Left ventricle myocardium inferior (tissue), 1 donor: Measurements from ENCODE around the gene GGPS1. TPM values are rescaled to one million over a fixed set of nuclear protein-coding genes. Genes with fewer than 3 reads are reported as not detected.

Experiments used
- DNase-seq: peaks from one replicate; pipeline ENCODE4 v3.0.0-alpha.2; 2020
- H3K27ac ChIP-seq: fragments of 200-600 bp; replicated peaks from 2 replicates; pipeline ENCODE4 v1.8.0; 2021
- H3K27me3 ChIP-seq: fragments of 200-600 bp; 2 replicates; pipeline ENCODE4 v1.8.0; 2021; ENCODE audit warnings: low read depth
- H3K36me3 ChIP-seq: fragments of 200-600 bp; 2 replicates; pipeline ENCODE4 v1.8.0; 2021
- H3K4me1 ChIP-seq: fragments of 200-600 bp; 2 replicates; pipeline ENCODE4 v1.8.0; 2021
- H3K4me3 ChIP-seq: fragments of 200-600 bp; 2 replicates; pipeline ENCODE4 v1.8.0; 2021; ENCODE audit warnings: mild to moderate bottlenecking, moderate library complexity
- H3K9me3 ChIP-seq: fragments of 200-600 bp; replicated peaks from 2 replicates; pipeline ENCODE4 v1.8.0; 2021
- CTCF ChIP-seq: fragments of 200-600 bp; IDR thresholded peaks from 2 replicates; pipeline ENCODE4 v1.8.0; 2021; ENCODE audit warnings: antibody characterized with exemption, mild to moderate bottlenecking, borderline replicate concordance
- intact Hi-C: fragments of 100-400 bp; cut with micrococcal nuclease; formaldehyde crosslinking; loops from one replicate; pipeline ENCODE4 v1.11.0; 2022
- total RNA-seq: library from RNA; stranded (reverse); fragmentation: NEBNext Ultra II Directional; extraction: Animal tissue kit (Norgen Biotek cat#: 25700); gene quantifications from one replicate; pipeline ENCODE4 v1.2.1, GENCODE V29; 2021
- donor health status: DM: no; HTN: yes; CAD: no; lungs with severe emphysema.

Gene GGPS1
- total RNA-seq, 1 donor from 2014 or later = 30.2 TPM

- DNase-seq = peak; percentile 78
- Histone ChIP-seq H3K27ac (peak within 1 kb of the TSS; percentile 96), H3K9me3 (no peaks in the 10 kb centered on the region), H3K27me3 (no peaks in the 10 kb centered on the region), H3K36me3 (no peaks in the 10 kb centered on the region), H3K4me1 (peaks cover 91% of the 10 kb centered on the region), H3K4me3 (peak within 1 kb of the TSS; percentile 96)
- no peak for TF ChIP-seq CTCF
- intact Hi-C loops = loop anchor here (10.0 kb wide), 1 partner anchor 73 kb away; no protein-coding TSS in a partner anchor
Measured at GRCh38 chr1:235327559-235328270, 655 bp upstream of the GGPS1 start, which contains the start of gene ARID4B. Gene ARID4B (minus strand): TSS chr1:235328179. CDS start chr1:235326919, 1,260 bp downstream.

DNA sequence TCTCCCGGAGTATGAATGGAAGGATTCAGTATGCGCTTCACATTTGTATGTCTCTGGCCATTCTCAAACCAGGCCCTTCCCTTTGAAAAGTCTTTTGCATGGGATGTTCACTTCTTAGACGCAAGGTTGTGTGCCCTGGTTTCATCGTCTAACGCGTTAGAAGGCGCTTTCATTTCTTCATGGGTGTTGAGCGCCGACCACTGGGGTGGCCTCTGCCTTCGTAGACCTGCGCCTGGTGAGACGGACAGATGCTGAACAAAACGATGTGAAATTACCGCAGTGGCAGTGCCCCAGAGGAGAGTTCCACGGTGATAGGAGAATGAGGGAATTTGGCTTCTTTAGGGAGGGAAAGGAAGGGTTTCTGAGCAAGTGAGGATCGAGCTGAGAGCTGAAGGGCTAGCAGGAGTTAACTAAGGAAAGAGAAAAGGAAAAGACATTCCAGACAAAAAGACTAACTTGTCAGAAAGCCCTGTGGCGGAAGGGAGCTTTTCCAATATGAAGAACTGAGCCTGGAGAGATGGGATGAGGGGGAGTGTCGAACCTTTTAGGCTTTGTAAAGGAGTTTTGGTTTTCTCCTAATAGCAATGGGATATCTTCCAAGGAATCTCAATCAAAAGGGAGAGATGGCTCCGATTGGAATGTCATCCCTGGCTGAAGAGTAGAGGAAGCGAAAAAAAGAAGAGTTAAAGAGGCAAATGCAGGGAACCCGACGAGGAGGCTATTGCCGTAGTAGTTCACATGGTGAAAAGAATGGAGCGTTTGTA, 951 bp downstream of the GGPS1 start:
- Histone ChIP-seq H3K27me3 (no peaks in the 10 kb centered on the region), H3K9me3 (no peaks in the 10 kb centered on the region), H3K4me1 (peaks cover 74% of the 10 kb centered on the region), H3K4me3 (peak overlapping the region; percentile 96), H3K36me3 (no peaks in the 10 kb centered on the region), H3K27ac (peak overlapping the region; percentile 96)
- intact Hi-C loops = loop anchor here (10.0 kb wide), 1 partner anchor 75 kb away; no protein-coding TSS in a partner anchor
- TF ChIP-seq CTCF = no peak
- DNase-seq = no peak

GRCh38 chr1:235330918-235331285, 2.5 kb downstream of the GGPS1 start:
- TF ChIP-seq CTCF = no peak
- Histone ChIP-seq H3K27me3 (no peaks in the 10 kb centered on the region), H3K27ac (peak overlapping the region; percentile 96), H3K36me3 (peaks cover 8% of the 10 kb centered on the region), H3K4me3 (peak overlapping the region; percentile 96), H3K4me1 (peaks cover 59% of the 10 kb centered on the region), H3K9me3 (no peaks in the 10 kb centered on the region)
- intact Hi-C loops = no loop called here
- DNase-seq = no peak

DNA sequence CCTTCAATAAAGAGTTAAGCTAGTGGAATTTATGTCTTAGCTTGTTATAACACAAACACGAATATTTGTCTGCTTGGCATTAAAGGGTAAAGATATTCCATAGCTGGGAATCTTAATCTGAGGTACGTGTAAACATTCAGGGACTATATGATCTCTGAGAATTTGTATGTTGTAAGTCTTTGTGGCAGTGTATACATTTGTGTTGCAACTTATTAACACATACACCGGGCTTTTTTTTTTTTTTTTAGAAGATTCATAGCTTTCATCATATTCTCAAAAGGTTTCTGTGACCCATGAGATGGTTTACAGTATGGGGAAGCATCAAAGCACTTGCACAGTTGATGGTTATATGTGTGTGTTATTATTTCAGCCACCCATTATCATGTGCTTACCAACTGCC, 3.0 kb downstream of the GGPS1 start:
- Histone ChIP-seq H3K4me1 (peaks cover 57% of the 10 kb centered on the region), H3K9me3 (no peaks in the 10 kb centered on the region), H3K27ac (no peak overlapping the region), H3K36me3 (peaks cover 13% of the 10 kb centered on the region), H3K27me3 (no peaks in the 10 kb centered on the region), H3K4me3 (no peak overlapping the region)
- no peak for TF ChIP-seq CTCF
- intact Hi-C loops = no loop called here
- DNase-seq = no peak

- DNase-seq = no peak
- H3K36me3 ChIP-seq = peaks cover 30% of the 10 kb centered on the region
- peak overlapping the region; percentile 20 for H3K27ac ChIP-seq
Measured at GRCh38 chr1:235336903-235337302, 8.5 kb downstream of the GGPS1 start.

More at GRCh38 chr1:235336903-235337302, 8.5 kb downstream of the GGPS1 start:
- TF ChIP-seq CTCF = no peak
- Histone ChIP-seq H3K4me3 (peak overlapping the region; percentile 19), H3K4me1 (peaks cover 39% of the 10 kb centered on the region), H3K9me3 (no peaks in the 10 kb centered on the region), H3K27me3 (no peaks in the 10 kb centered on the region)
- intact Hi-C loops = no loop called here
